HG03432 (cell line): ENCODE results near the gene EVI5L.
"Not testable (repeated sequence)": the region's sequence is repeated elsewhere in the genome, so short reads cannot be mapped to it uniquely, and the experiment has no call there.

Experiments
- ATAC-seq: cut with Tn5 transposase; IDR thresholded peaks from one replicate; pipeline ENCODE4 v1.9.1; 2021; ENCODE audit warnings: mild to moderate bottlenecking, moderate library complexity; ENCODE audit not compliant: unreplicated experiment

The EVI5L gene

GRCh38 chr19:7871437-7872305 lies 41.7 kb downstream of the EVI5L start:
- no peak for ATAC-seq

GRCh38 chr19:7872306-7873204 lies 42.5 kb downstream of the EVI5L start:
- ATAC-seq, result no peak

GRCh38 chr19:7873304-7874075 lies 43.5 kb downstream of the EVI5L start:
- no peak for ATAC-seq

DNA sequence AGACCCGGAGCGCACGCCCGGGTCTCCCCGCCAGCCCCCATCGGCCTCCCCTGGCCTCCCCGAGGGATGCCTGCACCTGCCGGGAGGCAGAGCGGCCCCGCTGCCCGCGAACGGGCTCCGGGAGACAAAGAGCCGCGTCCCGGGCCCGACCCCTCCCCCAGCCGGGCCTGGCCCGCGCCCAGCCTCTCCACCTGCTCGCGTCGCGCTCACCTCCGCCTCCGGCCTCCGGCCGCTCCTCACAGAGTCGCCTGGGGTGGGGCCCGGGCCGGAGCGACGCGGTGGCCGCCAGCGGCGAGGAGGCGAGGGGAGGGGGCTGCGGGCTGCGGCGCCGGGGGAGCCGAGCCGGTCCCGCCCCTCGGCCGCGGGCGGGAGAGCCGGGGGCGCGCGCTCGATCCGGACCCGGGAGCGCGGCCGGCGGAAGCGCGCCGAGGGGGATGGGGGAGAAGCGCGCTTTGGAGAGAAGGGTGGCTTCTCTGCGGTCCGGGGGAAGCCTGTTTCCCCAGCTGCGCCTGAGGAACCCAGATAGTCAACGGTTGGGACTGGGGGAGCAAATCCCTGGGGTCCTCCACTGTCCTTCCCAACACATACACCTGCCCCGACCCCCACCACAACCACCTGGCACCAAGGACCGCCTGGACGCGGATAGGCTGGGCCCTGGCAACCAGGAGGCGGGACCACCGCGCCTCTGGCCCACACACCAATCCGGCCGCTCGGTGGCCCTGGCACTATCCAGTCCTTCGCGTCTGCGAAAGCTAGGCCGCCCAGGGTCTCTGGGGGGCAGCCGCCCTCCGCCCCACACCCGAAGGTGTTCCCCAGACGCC lies 44.3 kb downstream of the EVI5L start, which contains the start of gene PRR36:
PRR36 (minus strand) TSS at position 315 of the 821 bp plus-strand sequence. CDS start 701 bp downstream, outside the sequence.
- ATAC-seq, result no peak

GRCh38 chr19:7874897-7875273 lies 44.9 kb downstream of the EVI5L start:
- ATAC-seq, result no peak

DNA sequence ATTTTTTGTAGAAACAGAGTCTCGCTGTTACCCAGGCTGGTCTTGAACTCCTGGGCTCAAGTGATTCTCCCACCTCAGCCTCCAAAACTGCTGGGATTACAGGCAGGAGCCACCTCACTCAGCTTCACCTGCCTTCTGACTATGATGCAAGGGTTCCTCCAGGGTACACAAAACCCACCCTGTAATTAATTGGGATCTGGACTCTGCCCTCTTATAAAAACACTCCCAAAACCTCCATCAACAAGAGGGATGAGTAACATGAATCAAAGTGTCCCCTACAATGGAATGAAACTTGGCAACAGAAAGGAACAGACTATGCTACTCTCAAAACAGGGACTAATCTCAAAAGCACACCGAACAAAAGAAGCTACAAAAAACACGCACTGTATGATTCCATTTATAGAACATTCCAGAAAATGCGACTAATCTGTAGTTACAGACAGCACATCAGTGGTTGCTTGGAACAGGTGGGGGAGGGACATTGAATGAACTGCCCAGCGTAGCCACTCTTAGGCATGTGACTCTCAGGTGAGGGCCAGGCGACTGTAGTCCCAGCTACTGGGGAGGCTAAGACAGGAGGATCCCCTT lies 47.3 kb downstream of the EVI5L start:
- no peak for ATAC-seq

DNA sequence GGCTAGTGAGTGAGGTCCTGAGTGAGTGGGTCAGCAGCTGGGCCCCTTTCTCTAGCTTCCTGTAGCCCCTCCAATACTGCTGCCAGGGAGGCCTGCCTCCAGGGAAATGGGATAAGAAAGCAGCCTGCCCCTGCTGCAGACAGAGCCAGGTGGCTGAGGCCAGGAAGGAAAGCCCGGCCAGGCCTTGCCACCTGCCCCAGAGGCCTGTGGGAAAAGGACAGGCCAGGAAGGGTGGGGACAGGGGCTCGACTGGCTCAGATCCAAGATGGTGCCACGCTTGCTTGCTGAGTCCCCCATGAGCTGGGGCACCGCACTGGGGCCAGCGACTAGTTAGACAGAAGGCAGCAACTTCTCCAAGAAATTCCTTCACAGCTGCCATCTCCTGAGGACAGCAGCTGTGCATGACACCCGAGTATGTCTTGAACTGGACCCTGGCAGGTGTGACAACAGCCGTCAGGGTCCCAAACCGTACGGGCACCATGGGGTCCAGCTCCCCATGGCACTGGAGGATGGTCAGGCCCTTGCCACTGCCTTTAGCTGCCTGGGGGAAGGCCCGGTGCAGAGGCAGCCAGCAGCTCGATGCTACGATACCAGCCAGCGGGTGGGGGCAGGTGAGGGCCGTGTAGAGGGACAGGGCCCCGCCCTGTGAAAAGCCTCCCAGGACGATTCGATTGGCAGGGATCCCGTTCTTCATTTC lies 49.2 kb downstream of the EVI5L start:
- no peak for ATAC-seq

- ATAC-seq, result no peak
These were observed 49.8 kb downstream of the EVI5L start for GRCh38 chr19:7879836-7880235.

GRCh38 chr19:7881910-7882309 lies 51.9 kb downstream of the EVI5L start:
- ATAC-seq, result no peak

DNA sequence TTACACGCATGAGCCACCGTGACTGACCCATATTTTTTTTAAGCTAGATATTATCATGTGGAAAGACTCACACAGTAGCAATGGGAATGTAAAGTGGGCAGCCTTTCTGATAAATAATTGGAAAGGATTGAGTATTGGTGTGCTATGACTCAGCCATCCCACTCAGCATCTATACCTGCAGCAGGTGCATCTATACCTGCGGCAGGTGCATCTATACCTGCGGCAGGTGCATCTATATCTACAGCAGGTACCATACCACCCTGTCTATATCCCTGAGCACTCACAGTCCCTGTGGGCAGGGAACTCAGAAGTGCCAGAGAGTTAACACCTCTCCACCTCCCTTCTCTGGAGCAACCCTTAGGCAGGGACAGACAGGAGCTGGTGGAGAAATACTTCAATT lies 53.1 kb downstream of the EVI5L start:
- ATAC-seq, result no peak

GRCh38 chr19:7883796-7884570 lies 54.0 kb downstream of the EVI5L start:
- no peak for ATAC-seq

DNA sequence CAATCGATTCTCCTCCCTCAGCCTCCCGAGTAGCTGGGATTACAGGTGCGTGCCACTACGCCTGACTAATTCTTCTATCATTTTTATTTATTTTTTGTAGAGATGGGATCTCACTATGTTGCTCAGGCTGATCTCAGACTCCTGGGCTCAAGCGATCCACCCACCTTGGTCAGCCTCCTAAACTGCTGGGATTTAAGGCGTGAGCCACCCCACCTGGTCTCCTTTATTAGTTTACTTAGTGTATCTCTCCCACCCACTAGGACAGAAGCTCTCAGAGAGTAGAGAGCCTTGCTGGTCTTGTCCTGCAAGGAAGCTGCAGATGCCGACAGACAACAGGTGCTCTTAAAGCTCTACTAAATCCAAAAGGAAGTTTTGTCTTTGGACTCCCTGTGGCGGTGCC lies 55.8 kb downstream of the EVI5L start:
- no peak for ATAC-seq

- no peak for ATAC-seq
These were observed 57.6 kb downstream of the EVI5L start for GRCh38 chr19:7887408-7888144.

GRCh38 chr19:7888145-7888825 lies 58.3 kb downstream of the EVI5L start, which contains the start of gene LRRC8E:
Gene LRRC8E, plus strand, starts transcription at chr19:7888510. Its CDS starts 7,094 bp downstream, at chr19:7895604.
- no peak for ATAC-seq

- ATAC-seq, result no peak
These were observed 58.8 kb downstream of the EVI5L start for GRCh38 chr19:7888826-7889217.

GRCh38 chr19:7893362-7894101 lies 63.5 kb downstream of the EVI5L start:
- ATAC-seq, result not testable (repeated sequence)
